ENCODE measurements around the gene EPHB1. TPM values are rescaled to one million over a fixed set of nuclear protein-coding genes. Genes with fewer than 3 reads are reported as not detected.

Gene EPHB1
- total RNA-seq, 1 experiment from 2014 or later: 2.8 TPM

DNA sequence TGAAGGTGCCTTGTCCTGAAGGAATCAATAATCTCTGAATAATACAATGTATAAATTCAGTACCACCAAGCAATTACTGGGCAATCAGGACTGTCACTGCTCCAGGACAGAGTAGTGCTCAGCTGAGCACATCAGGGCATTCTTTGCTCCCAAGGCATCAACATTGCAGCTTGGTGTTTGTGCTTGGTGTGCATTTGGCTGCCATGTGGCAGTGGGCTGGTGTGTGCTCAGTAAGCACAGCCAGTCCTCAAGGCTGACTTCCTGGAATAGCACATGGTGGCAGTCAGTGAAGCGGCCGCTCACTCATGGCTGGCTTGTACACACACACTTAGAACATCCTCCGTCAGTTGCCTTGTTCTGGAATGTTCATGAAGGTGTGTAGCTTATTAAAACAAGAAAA is 217.0 kb downstream of the EPHB1 start:
- no peak overlapping the region for H4K91ac ChIP-seq (ENCODE audit: insufficient read length, low read depth, low read length)
- H2BK5ac ChIP-seq (ENCODE audit: insufficient read length, low read length): no peak overlapping the region
- no peaks in the 10 kb centered on the region for H3K9me3 ChIP-seq (ENCODE audit: control insufficient read depth, low read depth, low read length)
- H2AK5ac ChIP-seq (ENCODE audit: insufficient read length, low read length): no peak overlapping the region
- H3K27ac ChIP-seq (ENCODE audit: insufficient read length, low read depth, low read length): no peak overlapping the region
- H3K23me2 ChIP-seq (ENCODE audit: insufficient read length, low read depth, low read length, poor library complexity, severe bottlenecking): no peaks in the 10 kb centered on the region
- no peak overlapping the region for H2BK15ac ChIP-seq (ENCODE audit: low read depth, low read length)
- DNase-seq: no peak
- no peak overlapping the region for H3K27ac Mint-ChIP-seq
- 0 out of 4 replicates have a peak, but pooled peaks cover 0 to 3% of the 10 kb centered on the region in 2 experiments for H3K4me1 Mint-ChIP-seq
- H3K23ac ChIP-seq (ENCODE audit: insufficient read length, low read depth, low read length): no peak overlapping the region
- no peak overlapping the region for H4K5ac ChIP-seq (ENCODE audit: insufficient read length, low read depth, low read length)
- H3T11ph ChIP-seq (ENCODE audit: low read length): no peak overlapping the region
- H2BK12ac ChIP-seq (ENCODE audit: insufficient read length, low read depth, low read length): no peak overlapping the region
- H3K9ac ChIP-seq (ENCODE audit: extremely low read depth, insufficient read length, low read length): no peak overlapping the region
- H3K27me3 Mint-ChIP-seq (ENCODE audit: low read depth): no peaks in the 10 kb centered on the region
- no peak overlapping the region for H2AFZ ChIP-seq (ENCODE audit: low read length)
- H2BK120ac ChIP-seq (ENCODE audit: low read depth, low read length, poor library complexity, severe bottlenecking): no peak overlapping the region
- H3K9me3 Mint-ChIP-seq: peaks cover under 1 to 3% of the 10 kb centered on the region in 2 experiments; a peak in 2 of 5 replicates
- no peak overlapping the region for H4K8ac ChIP-seq (replicated peaks; ENCODE audit: insufficient read length, low read depth, low read length)
- TF ChIP-seq, protein P1, sequence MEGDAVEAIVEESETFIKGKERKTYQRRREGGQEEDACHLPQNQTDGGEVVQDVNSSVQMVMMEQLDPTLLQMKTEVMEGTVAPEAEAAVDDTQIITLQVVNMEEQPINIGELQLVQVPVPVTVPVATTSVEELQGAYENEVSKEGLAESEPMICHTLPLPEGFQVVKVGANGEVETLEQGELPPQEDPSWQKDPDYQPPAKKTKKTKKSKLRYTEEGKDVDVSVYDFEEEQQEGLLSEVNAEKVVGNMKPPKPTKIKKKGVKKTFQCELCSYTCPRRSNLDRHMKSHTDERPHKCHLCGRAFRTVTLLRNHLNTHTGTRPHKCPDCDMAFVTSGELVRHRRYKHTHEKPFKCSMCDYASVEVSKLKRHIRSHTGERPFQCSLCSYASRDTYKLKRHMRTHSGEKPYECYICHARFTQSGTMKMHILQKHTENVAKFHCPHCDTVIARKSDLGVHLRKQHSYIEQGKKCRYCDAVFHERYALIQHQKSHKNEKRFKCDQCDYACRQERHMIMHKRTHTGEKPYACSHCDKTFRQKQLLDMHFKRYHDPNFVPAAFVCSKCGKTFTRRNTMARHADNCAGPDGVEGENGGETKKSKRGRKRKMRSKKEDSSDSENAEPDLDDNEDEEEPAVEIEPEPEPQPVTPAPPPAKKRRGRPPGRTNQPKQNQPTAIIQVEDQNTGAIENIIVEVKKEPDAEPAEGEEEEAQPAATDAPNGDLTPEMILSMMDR (conservative IDR thresholded peaks at IDR 0.05): no peak
- no peaks in the 10 kb centered on the region for H3K4me1 ChIP-seq (ENCODE audit: insufficient read depth, low read length)
- H3K14ac ChIP-seq (ENCODE audit: insufficient read depth, low read length): no peak overlapping the region
- no peaks in the 10 kb centered on the region for H3K79me1 ChIP-seq (ENCODE audit: insufficient read depth, low read depth, low read length, poor library complexity, severe bottlenecking)
- no peak overlapping the region for H3K4me3 Mint-ChIP-seq
- no CpG with 5 or more reads among the region's 3 CpGs for WGBS (ENCODE audit: extremely low coverage, insufficient read length, low lambda C conversion rate)
- H3K4me2 ChIP-seq (ENCODE audit: insufficient read depth, insufficient read length, low read length): no peak overlapping the region
- H2BK20ac ChIP-seq (ENCODE audit: low read depth, low read length, poor library complexity, severe bottlenecking): no peak overlapping the region
- no peaks in the 10 kb centered on the region for H3K79me2 ChIP-seq (ENCODE audit: insufficient read depth, low read length)
- no peak overlapping the region for H3K4ac ChIP-seq (ENCODE audit: low read depth, low read length)
- no peak overlapping the region for H3K18ac ChIP-seq (ENCODE audit: insufficient read length, low read depth, low read length)
- H3K27me3 ChIP-seq (ENCODE audit: insufficient read depth, low read length): no peaks in the 10 kb centered on the region
- H3K36me3 Mint-ChIP-seq (ENCODE audit: insufficient read depth in 1 of 3, low read depth in 3 of 3): peaks cover 0 to 2% (median 0%) of the 10 kb centered on the region in 3 experiments; a peak in 1 of 7 replicates
- no peaks in the 10 kb centered on the region for H4K20me1 ChIP-seq (ENCODE audit: control insufficient read depth, insufficient read depth, insufficient read length)
- H3K56ac ChIP-seq (ENCODE audit: insufficient read length, low read depth, low read length): no peak overlapping the region

Data from H9 (cell line).